DOHH2 (cell line): Measurements from ENCODE around the gene ZNF862.

Experiments used
- CTCF ChIP-seq: fragments of 200-600 bp; sonication (generic); IDR thresholded peaks from one replicate; pipeline ENCODE4 v1.5.1; 2014; ENCODE audit warnings: antibody characterized with exemption, mild to moderate bottlenecking, low read depth, low read length; ENCODE audit not compliant: poor library complexity, severe bottlenecking
- EZH2phosphoT487 ChIP-seq: fragments of 200-600 bp; sonication (generic); IDR thresholded peaks from 2 replicates; pipeline ENCODE4 v1.6.1; 2017; ENCODE audit warnings: borderline replicate concordance, mild to moderate bottlenecking, antibody characterized with exemption, low read length, moderate library complexity, mixed read lengths

GRCh38 chr7:149816267-149816751 is 21.9 kb upstream of the ZNF862 start:
- TF ChIP-seq CTCF (no peak), EZH2phosphoT487 (no peak)
